Pancreas (tissue), 10 donors: Measurements from ENCODE around the gene EDEM2. TPM values are rescaled to one million over a fixed set of nuclear protein-coding genes. Genes with fewer than 3 reads are reported as not detected.
"Not testable (repeated sequence)": the region's sequence is repeated elsewhere in the genome, so short reads cannot be mapped to it uniquely, and the experiment has no call there.

Source experiments
- ATAC-seq, 4 donors: fragments of 200-7000 bp; cut with Tn5 transposase; one replicate each; pipeline versions ENCODE4 v1.8.0 to v1.9.1; 2020; ENCODE audit warnings: mild to moderate bottlenecking in 4 of 4, moderate library complexity in 4 of 4
- DNase-seq, 6 donors: peaks; one replicate each; pipeline ENCODE4 v3.0.0-alpha.2; 2020
- FAIRE-seq: peaks from 2 replicates; lab custom pipeline; 2012; peaks lifted over from hg19 to GRCh38; lab: Jason Lieb, UNC
- H3K27ac ChIP-seq, 4 donors: fragments of 200-600 bp; sonication (generic); 1 replicate in 3 of 4; 2 replicates in 1 of 4; pipeline versions ENCODE4 v1.5.0 to v1.8.0; 2020
- H3K27me3 ChIP-seq, 4 donors: fragments of 200-600 bp; one replicate each; pipeline ENCODE4 v1.8.0; 2021
- H3K36me3 ChIP-seq, 3 donors: fragments of 200-600 bp; sonication (generic) in 1 of 3; one replicate each; pipeline versions ENCODE4 v1.5.0 to v1.8.0; 2020 to 2021
- H3K4me1 ChIP-seq, 3 donors: fragments of 200-600 bp; one replicate each; pipeline ENCODE4 v1.8.0; 2021
- H3K4me3 ChIP-seq, 4 donors: fragments of 200-600 bp; sonication (generic) in 2 of 4; one replicate each; pipeline versions ENCODE4 v1.5.0 to v1.8.0; 2020 to 2021
- H3K9me3 ChIP-seq, 4 donors: fragments of 200-600 bp; one replicate each; pipeline ENCODE4 v1.8.0; 2021
- WGBS, 2 donors: extraction: QIAGEN DNeasy Blood & Tissue Kit; methylation state at CpG; one replicate each; pipeline ENCODE4 v1.1.7; 2013; 5-methylcytosine and 5-hydroxymethylcytosine counted together
- intact Hi-C, 3 donors: fragments of 100-400 bp; cut with DNase I; formaldehyde crosslinking; loops; one replicate each; pipeline versions ENCODE4 v1.11.1 to v1.14.2; 2022
- polyA plus RNA-seq, 2 donors: library from polyadenylated mRNA; stranded (reverse); fragments of 200-250 nt; gene quantifications; one replicate each; pipeline ENCODE4 v1.2.3, GENCODE V29; 2013
- total RNA-seq, 6 donors: library from RNA; stranded (reverse); fragmentation: NEBNext Ultra II Directional in 4 of 6; extraction: Animal tissue kit (Norgen Biotek cat#: 25700) in 4 of 6; gene quantifications; one replicate each; pipeline versions ENCODE4 v1.2.1 to v1.2.4, GENCODE V29; 2021 to 2023
- TF ChIP-seq, protein P1 (sequence below), 4 donors: fragments of 200-600 bp; sonication (generic) in 3 of 4; IDR thresholded peaks; one replicate each; pipeline versions ENCODE4 v1.5.0 to v1.8.0; 2021; ENCODE audit warnings: antibody characterized with exemption in 4 of 4
- donor health status: healthy with polysubstance abuse.
- donor health status: DM: no; HTN: no; CAD: no; lungs with moderate emphysema.
- donor health status: DM: no; HTN: no; CAD: no.
- donor health status: control.
- donor health status: control.
- donor health status: Bipolar disorder and iron deficiency.
- donor health status: DM: yes; HTN: yes; CAD: no.
- donor health status: DM: no; HTN: no; CAD: no.
- donor health status: DM: no; HTN: no; CAD: no.
- donor health status: DM: yes; HTN: yes; CAD: no.

EDEM2 gene, protein sequence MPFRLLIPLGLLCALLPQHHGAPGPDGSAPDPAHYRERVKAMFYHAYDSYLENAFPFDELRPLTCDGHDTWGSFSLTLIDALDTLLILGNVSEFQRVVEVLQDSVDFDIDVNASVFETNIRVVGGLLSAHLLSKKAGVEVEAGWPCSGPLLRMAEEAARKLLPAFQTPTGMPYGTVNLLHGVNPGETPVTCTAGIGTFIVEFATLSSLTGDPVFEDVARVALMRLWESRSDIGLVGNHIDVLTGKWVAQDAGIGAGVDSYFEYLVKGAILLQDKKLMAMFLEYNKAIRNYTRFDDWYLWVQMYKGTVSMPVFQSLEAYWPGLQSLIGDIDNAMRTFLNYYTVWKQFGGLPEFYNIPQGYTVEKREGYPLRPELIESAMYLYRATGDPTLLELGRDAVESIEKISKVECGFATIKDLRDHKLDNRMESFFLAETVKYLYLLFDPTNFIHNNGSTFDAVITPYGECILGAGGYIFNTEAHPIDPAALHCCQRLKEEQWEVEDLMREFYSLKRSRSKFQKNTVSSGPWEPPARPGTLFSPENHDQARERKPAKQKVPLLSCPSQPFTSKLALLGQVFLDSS
- total RNA-seq (10 to 100 TPM; 12.6 to 31.5 (median 17.4) TPM), polyA plus RNA-seq (10 to 100 TPM; 12.5 to 22.7 TPM)

DNA sequence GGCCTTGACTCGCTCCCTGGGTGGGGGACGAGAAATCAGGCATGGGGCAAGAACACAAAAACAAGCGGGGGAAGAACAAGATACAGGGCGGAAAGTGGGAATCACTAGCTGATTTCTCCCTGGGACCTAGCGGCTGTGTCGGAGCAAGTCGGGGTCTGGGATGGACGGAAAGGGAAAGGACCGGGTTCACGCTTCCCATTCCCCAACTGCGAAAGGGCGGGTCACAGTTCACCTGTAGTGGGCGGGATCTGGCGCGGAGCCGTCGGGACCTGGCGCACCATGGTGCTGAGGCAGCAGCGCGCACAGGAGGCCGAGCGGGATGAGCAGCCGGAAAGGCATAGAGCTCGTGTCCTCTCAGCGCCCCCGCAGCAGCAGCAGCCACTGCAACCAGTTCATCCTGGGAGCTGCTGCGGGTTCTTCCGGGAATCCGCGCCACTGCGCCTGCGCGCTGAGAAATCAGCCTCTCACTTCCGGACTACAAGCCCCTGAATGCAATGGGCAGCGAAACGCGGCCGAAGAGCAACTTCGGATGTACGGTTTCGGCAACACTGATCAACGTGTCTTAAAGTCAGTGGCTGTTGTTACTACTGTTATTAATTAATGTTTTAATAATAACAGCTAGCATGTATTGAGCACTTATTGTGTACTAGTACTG, at the start of gene EDEM2:
EDEM2 (minus strand) TSS at position 417 of the 655 bp plus-strand sequence; CDS start at position 339, 78 bp downstream.
- FAIRE-seq: no peak
- Histone ChIP-seq H3K36me3 (peaks cover 0 to 4% (median 0%) of the 10 kb centered on the region in 3 donors), H3K27me3 (no peaks in the 10 kb centered on the region), H3K27ac (peak within 1 kb of the TSS; percentile 39 to 85 (median 74)), H3K4me3 (peak within 1 kb of the TSS; percentile 58 to 77 (median 66)), H3K4me1 (peaks cover 0 to 24% (median 4%) of the 10 kb centered on the region in 3 donors), H3K9me3 (no peaks in the 10 kb centered on the region)
- TF ChIP-seq, protein P1, sequence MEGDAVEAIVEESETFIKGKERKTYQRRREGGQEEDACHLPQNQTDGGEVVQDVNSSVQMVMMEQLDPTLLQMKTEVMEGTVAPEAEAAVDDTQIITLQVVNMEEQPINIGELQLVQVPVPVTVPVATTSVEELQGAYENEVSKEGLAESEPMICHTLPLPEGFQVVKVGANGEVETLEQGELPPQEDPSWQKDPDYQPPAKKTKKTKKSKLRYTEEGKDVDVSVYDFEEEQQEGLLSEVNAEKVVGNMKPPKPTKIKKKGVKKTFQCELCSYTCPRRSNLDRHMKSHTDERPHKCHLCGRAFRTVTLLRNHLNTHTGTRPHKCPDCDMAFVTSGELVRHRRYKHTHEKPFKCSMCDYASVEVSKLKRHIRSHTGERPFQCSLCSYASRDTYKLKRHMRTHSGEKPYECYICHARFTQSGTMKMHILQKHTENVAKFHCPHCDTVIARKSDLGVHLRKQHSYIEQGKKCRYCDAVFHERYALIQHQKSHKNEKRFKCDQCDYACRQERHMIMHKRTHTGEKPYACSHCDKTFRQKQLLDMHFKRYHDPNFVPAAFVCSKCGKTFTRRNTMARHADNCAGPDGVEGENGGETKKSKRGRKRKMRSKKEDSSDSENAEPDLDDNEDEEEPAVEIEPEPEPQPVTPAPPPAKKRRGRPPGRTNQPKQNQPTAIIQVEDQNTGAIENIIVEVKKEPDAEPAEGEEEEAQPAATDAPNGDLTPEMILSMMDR (IDR thresholded peaks at IDR 0.05): no peak
- ATAC-seq: peak; percentile 92 to 96 (median 96)
- DNase-seq: peak; percentile 90 to 99 (median 92)
- WGBS, 2 donors: 0 to 1% methylated on average over 42 of the region's 42 CpGs
- intact Hi-C loops: no loop called here

DNA sequence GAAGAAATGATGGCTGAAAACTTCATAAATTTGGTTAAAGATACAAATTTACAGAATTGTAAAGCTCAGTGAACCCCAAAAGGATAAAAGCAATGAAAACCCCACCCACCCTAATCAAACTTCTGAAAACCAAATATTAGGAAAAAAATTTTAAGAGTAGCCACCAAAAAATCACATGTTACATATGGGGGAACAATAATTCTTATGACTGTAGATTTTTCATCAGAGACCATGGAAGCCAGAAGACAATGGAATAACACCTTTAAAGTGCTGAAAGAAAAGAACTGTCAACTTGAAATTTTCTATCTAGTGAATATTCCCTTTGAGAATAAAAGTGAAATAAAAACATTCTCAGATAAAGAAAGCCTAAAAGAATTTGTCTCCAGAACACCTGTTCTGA, 49.2 kb upstream of the EDEM2 start:
- intact Hi-C loops: no loop called here
- no peak for FAIRE-seq
- H3K27ac ChIP-seq: no peak overlapping the region

DNA sequence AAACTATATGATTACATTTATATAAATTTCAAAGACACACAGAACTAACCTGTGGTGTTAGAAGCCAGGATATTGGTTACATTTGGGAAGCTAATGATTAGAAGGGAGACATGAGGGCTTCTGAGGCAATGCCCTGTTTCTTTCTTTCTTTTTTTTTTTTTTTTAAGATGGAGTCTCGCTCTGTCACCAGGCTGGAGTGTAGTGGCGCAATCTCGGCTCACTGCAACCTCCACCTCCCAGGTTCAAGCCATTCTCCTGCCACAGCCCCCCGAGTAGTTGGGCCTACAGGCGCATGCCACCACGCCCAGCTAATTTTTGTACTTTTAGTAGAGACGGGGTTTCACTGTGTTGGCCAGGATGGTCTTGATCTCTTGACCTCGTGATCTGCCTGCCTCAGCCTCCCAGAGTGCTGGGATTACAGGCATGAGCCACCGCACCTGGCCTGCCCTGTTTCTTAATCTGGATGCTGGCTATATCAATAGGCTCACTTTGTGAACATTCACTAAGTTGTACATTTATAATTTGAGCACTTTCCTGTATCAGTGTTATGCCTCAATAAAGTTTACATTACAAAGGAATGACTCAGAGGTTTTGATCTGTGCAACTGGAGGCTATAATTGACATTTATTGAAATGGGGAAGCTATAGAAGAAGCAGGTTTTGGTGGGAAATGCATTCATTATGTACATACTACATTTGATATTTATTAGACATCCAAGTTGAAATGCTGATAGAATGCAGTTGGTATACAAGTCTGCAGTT, 46.1 kb upstream of the EDEM2 start:
- H3K9me3 ChIP-seq, ATAC-seq, FAIRE-seq, H3K4me3 ChIP-seq, H3K27me3 ChIP-seq, intact Hi-C loops, H3K36me3 ChIP-seq, DNase-seq: not testable (repeated sequence)
- peak overlapping the region in 2 of 4 donors; percentile 53 to 71 for H3K27ac ChIP-seq
- peaks cover 0 to 24% (median 5%) of the 10 kb centered on the region in 3 donors for H3K4me1 ChIP-seq
- 94 to 97% methylated on average over 8 to 9 of the region's 9 CpGs for WGBS, 2 donors

More for the DNA sequence above, 49.2 kb upstream of the EDEM2 start:
- Histone ChIP-seq H3K27me3 (no peaks in the 10 kb centered on the region), H3K9me3 (peaks cover 0 to 4% (median 0%) of the 10 kb centered on the region in 4 donors), H3K36me3 (no peaks in the 10 kb centered on the region), H3K4me1 (peaks cover 0 to 19% (median 3%) of the 10 kb centered on the region in 3 donors), H3K4me3 (no peak overlapping the region)
- DNase-seq (no peak), ATAC-seq (no peak)
- TF ChIP-seq, protein P1 (IDR thresholded peaks at IDR 0.05): no peak

DNA sequence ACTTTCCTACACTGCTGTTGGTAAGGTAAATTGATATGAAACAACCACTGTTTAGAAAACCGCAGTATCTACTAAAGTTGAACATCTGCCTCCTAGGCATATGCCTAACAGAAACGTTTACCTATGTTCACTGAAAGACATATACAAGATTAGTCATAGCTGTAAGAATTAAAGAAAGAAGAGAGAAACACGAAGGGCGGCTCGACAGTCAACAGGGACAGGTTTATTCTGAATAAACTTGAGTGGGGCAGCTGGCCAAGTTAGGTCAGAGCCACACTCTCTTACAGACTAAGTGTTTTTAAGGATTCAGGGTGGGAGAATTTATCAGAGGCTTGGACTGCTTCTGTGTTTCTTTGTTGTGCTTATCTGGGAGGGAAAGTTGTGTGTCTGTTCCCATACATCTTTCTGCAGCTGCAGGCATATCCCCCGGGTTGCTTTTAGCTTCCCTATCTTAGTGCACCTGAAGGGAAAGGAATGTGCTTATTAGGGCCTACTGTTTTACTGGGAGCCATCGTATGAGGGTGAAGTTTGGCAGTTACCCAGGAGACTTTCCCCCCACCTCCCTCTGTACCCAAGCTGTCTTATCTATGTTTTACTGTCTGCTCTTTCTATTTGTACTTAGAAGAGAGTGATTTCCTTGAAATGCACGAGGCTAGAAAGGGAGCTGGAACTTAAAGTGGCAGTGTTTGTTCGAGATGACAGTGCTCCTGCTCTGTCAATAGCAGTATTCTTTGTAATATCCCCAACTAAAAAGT, 45.2 kb upstream of the EDEM2 start:
- H3K4me3 ChIP-seq: no peak overlapping the region
- H3K9me3 ChIP-seq: peaks cover 0 to 4% (median 0%) of the 10 kb centered on the region in 4 donors
- no peak for FAIRE-seq
- DNase-seq: no peak
- intact Hi-C loops: no loop called here
- peak; percentile 19 to 65 (median 45) for ATAC-seq
- H3K27me3 ChIP-seq: no peaks in the 10 kb centered on the region
- peak overlapping the region in 2 of 4 donors; percentile 53 to 71 for H3K27ac ChIP-seq
- TF ChIP-seq, protein P1 (IDR thresholded peaks at IDR 0.05): no peak
- no peaks in the 10 kb centered on the region for H3K36me3 ChIP-seq
- WGBS, 2 donors: 21% methylated on average over 9 of the region's 9 CpGs
- peaks cover 0 to 24% (median 5%) of the 10 kb centered on the region in 3 donors for H3K4me1 ChIP-seq
